ENCODE data around the gene LAMB1. TPM values are rescaled to one million over a fixed set of nuclear protein-coding genes. Genes with fewer than 3 reads are reported as not detected.
A peak's percentile ranks its signal among the peaks of the same experiment; 100 is the strongest.

LAMB1 gene
- total and polyA plus RNA-seq, 2 experiments from 2014 or later: 284 to 323 TPM

DNA sequence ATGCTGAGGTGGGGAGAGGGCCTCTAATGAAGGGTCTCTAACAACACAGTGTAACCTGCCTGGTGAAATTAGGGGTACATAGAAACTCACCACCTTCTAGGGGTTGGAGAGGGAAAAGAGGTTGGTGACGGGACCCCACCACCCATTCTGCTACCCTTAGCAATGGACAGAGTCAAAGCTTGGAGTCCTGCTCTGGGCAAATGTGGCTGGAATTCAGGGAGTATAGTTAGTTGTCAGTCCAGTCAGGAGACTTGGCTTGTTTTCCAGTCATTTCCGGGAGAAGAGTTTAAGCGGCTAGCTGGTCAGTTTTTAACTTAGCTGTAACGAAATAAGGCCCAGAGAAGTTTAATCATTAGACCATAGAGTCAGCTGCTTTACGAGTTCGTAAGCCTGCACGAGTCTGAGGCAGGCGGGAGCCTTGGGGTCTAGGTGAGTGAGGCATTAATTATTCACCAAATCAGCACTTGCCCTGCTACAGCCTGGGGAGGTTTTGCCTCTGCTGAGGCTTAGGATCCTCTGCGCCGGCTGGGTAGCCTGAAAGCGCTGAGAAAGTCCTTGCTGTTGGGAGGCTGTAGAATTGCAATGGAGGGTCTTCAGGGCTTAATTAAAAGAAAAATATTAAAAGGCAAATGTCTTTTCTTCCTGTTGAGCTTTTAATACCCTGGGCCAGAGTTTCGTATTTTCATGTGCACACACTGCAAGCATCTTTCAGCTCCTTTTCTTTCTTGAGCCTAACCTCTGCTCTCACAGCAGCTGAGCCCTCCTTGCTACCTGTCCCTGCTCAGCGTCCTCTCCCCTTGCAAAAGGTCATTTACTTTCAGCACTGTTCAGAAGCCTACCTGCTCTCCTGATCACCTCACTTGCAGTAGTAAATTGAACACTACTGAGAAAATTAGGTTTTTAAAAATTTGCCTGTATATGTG lies 1.5 kb upstream of the LAMB1 start:
- Histone ChIP-seq H3K4me1 (ENCODE audit: insufficient read depth) (peaks cover 47% of the 10 kb centered on the region), H2AFZ (peak overlapping the region; percentile 31), H3K27me3 (no peaks in the 10 kb centered on the region), H3K9me3 (ENCODE audit: low read depth) (no peaks in the 10 kb centered on the region), H3K79me2 (peaks cover 29% of the 10 kb centered on the region), H3K36me3 (replicated peaks; ENCODE audit: insufficient read depth, low read depth) (no peaks in the 10 kb centered on the region), H3K27ac (peak overlapping the region; percentile 95), H4K20me1 (ENCODE audit: insufficient read depth, poor library complexity, severe bottlenecking) (no peaks in the 10 kb centered on the region), H3K4me2 (peak overlapping the region; percentile 97), H3K4me3 (no peak overlapping the region), H3K9me2 (replicated peaks; ENCODE audit: insufficient read depth) (no peaks in the 10 kb centered on the region)
- 30% methylated on average over 13 of the region's 13 CpGs for WGBS (ENCODE audit: low lambda C conversion rate, missing lambda C conversion rate)
- TF ChIP-seq CTCF (IDR thresholded peaks at IDR 0.05; ENCODE audit: poor library complexity) (no peak), EZH2 (IDR thresholded peaks at IDR 0.05; ENCODE audit: borderline replicate concordance) (no peak), EZH2phosphoT487 (IDR thresholded peaks at IDR 0.05; ENCODE audit: low read depth, severe bottlenecking, unreplicated experiment) (no peak)
- DNase-seq (ENCODE audit: low spot score): peak; percentile 80

GRCh38 chr7:108003599-108003935 lies 606 bp upstream of the LAMB1 start:
- WGBS (ENCODE audit: low lambda C conversion rate, missing lambda C conversion rate): 31% methylated on average over 15 of the region's 15 CpGs
- no peak for DNase-seq (ENCODE audit: low spot score)

DNA sequence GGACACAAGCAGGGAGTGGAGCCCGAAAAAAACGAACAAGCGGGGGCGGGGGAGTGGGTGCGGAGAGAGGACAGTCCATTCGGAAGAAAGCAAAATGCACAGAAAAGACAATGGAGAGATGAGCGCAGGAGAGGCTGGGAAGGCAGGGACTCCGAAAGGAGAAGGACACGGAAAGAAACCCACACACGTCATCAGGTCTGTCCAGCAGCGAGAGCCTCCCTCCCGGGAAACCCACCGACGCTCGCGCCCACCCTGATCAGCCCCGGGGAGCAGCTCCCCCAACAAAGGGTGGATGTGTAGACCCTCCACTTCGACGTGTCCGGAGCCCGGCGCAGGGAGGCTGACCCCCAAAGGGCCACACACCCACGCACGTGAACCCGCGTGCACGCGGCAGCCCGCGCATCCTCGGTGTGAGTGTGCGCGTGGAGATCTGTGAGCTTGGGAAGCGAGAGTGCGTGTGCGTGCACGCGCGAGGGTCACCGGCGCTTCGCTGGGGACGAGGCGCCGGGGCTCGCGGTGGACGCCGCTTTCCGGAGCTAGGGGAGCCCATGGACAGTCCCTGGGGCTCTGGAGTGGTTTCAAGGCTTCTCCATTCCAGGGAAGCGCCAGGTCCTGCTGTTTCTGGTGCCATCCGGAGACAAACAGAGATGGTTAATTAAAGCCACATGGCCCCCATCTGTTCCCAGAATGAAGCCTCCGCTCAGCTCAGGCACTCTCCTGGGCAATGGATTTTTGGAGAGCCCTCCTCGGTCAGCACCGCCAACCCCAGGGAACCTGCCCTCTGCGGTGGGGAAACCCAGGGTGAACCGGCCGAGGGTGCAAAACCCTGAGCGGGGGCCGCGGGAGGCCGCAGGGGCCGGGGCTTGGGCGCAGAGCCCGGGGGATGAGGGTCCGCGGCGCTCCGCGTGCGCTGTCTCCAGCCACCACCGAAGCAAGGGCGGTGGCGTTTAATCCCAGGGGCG lies 916 bp downstream of the LAMB1 start:
- Histone ChIP-seq H3K79me2 (peaks cover 52% of the 10 kb centered on the region), H3K4me3 (peak overlapping the region; percentile 84), H3K27ac (peak overlapping the region; percentile 95), H3K36me3 (replicated peaks; ENCODE audit: insufficient read depth, low read depth) (no peaks in the 10 kb centered on the region), H3K9me3 (ENCODE audit: low read depth) (no peaks in the 10 kb centered on the region), H3K4me2 (peak overlapping the region; percentile 97), H3K9me2 (replicated peaks; ENCODE audit: insufficient read depth) (no peaks in the 10 kb centered on the region), H2AFZ (peak overlapping the region; percentile 59), H3K27me3 (no peaks in the 10 kb centered on the region), H4K20me1 (ENCODE audit: insufficient read depth, poor library complexity, severe bottlenecking) (no peaks in the 10 kb centered on the region), H3K4me1 (ENCODE audit: insufficient read depth) (peaks cover 61% of the 10 kb centered on the region)
- DNase-seq (ENCODE audit: low spot score): peak; percentile 45
- 2% methylated on average over 60 of the region's 75 CpGs for WGBS (ENCODE audit: low lambda C conversion rate, missing lambda C conversion rate)
- TF ChIP-seq CTCF (IDR thresholded peaks at IDR 0.05; ENCODE audit: poor library complexity) (no peak), EZH2phosphoT487 (IDR thresholded peaks at IDR 0.05; ENCODE audit: low read depth, severe bottlenecking, unreplicated experiment) (no peak), EZH2 (IDR thresholded peaks at IDR 0.05; ENCODE audit: borderline replicate concordance) (no peak)

More at GRCh38 chr7:108003599-108003935, 606 bp upstream of the LAMB1 start:
- H3K4me2 ChIP-seq: peak overlapping the region; percentile 97
- H3K36me3 ChIP-seq (replicated peaks; ENCODE audit: insufficient read depth, low read depth): no peaks in the 10 kb centered on the region
- peak overlapping the region; percentile 59 for H2AFZ ChIP-seq
- H3K9me3 ChIP-seq (ENCODE audit: low read depth): no peaks in the 10 kb centered on the region
- H3K9me2 ChIP-seq (replicated peaks; ENCODE audit: insufficient read depth): no peaks in the 10 kb centered on the region
- H3K27ac ChIP-seq: peak overlapping the region; percentile 95
- TF ChIP-seq EZH2 (IDR thresholded peaks at IDR 0.05; ENCODE audit: borderline replicate concordance) (no peak), EZH2phosphoT487 (IDR thresholded peaks at IDR 0.05; ENCODE audit: low read depth, severe bottlenecking, unreplicated experiment) (no peak), CTCF (IDR thresholded peaks at IDR 0.05; ENCODE audit: poor library complexity) (no peak)
- no peaks in the 10 kb centered on the region for H4K20me1 ChIP-seq (ENCODE audit: insufficient read depth, poor library complexity, severe bottlenecking)
- peaks cover 38% of the 10 kb centered on the region for H3K79me2 ChIP-seq
- peak overlapping the region; percentile 84 for H3K4me3 ChIP-seq
- H3K27me3 ChIP-seq: no peaks in the 10 kb centered on the region
- peaks cover 56% of the 10 kb centered on the region for H3K4me1 ChIP-seq (ENCODE audit: insufficient read depth)
